Esophagus muscularis mucosa (tissue), 4 donors: Measurements from ENCODE around the gene BACE2. TPM values are rescaled to one million over a fixed set of nuclear protein-coding genes. Genes with fewer than 3 reads are reported as not detected.

Experiments used
- DNase-seq: peaks from one replicate; pipeline ENCODE4 v3.0.0-alpha.2; 2017; ENCODE audit errors: extremely low spot score
- H3K27ac ChIP-seq, 4 donors: fragments of 200-600 bp; sonication (generic); replicated peaks in 1 of 4; 1 replicate in 3 of 4; 2 replicates in 1 of 4; pipeline ENCODE4 v1.5.1; 2016 to 2019; ENCODE audit warnings: mild to moderate bottlenecking in 1 of 4
- H3K27me3 ChIP-seq, 4 donors: fragments of 200-600 bp; sonication (generic); one replicate each; pipeline versions ENCODE4 v1.5.1 to v1.6.0; 2016 to 2019
- H3K36me3 ChIP-seq, 4 donors: fragments of 200-600 bp; sonication (generic); one replicate each; pipeline ENCODE4 v1.5.1; 2016 to 2019
- H3K4me1 ChIP-seq, 4 donors: fragments of 200-600 bp; sonication (generic); one replicate each; pipeline ENCODE4 v1.5.1; 2016 to 2019
- H3K4me3 ChIP-seq, 4 donors: fragments of 200-600 bp; sonication (generic); 1 replicate in 2 of 4; 2 replicates in 2 of 4; pipeline ENCODE4 v1.5.1; 2016 to 2019; ENCODE audit warnings: mild to moderate bottlenecking in 4 of 4, moderate library complexity in 1 of 4
- H3K9me3 ChIP-seq, 4 donors: fragments of 200-600 bp; sonication (generic); 1 replicate in 3 of 4; 2 replicates in 1 of 4; pipeline ENCODE4 v1.5.1; 2016 to 2019
- CTCF ChIP-seq, 3 experiments: fragments of 200-600 bp in 2 of 3; fragments of 450-650 bp in 1 of 3; sonication (generic) in 2 of 3; IDR thresholded peaks; one replicate each; pipeline ENCODE4 v1.5.1; 2017 to 2019; ENCODE audit warnings: antibody characterized with exemption in 3 of 3, mild to moderate bottlenecking in 2 of 3, moderate library complexity in 1 of 3
- EP300 ChIP-seq: sonication (generic); formaldehyde crosslinking; IDR thresholded peaks from one replicate; pipeline ENCODE4 v1.6.1; 2017; ENCODE audit warnings: antibody characterized with exemption
- POLR2A ChIP-seq: fragments of 450-650 bp; IDR thresholded peaks from one replicate; pipeline ENCODE4 v1.6.1; 2017; ENCODE audit warnings: antibody characterized with exemption, moderate library complexity, mild to moderate bottlenecking, low read depth
- POLR2AphosphoS5 ChIP-seq, 2 donors: sonication (generic); formaldehyde crosslinking; IDR thresholded peaks; one replicate each; pipeline ENCODE4 v1.6.1; 2017; ENCODE audit warnings: antibody characterized with exemption in 2 of 2
- WGBS: methylation state at CpG from one replicate; pipeline ENCODE4 v1.1.5; 2018; 5-methylcytosine and 5-hydroxymethylcytosine counted together
- intact Hi-C: fragments of 100-400 bp; cut with DNase I; formaldehyde crosslinking; loops from one replicate; pipeline ENCODE4 v1.15.1; 2023
- total RNA-seq, 4 donors: library from RNA; depleted of rRNA; stranded (reverse); fragments of >200 nt; gene quantifications; one replicate each; pipeline versions ENCODE4 v1.1.0 to v1.2.1, GENCODE V29; 2016

BACE2 gene
- total RNA-seq, 4 donors from 2014 or later = 44.9 to 61.6 (median 58.2) TPM

GRCh38 chr21:41175080-41175479 is 7.1 kb downstream of the BACE2 start:
- H3K27me3 ChIP-seq = peaks cover 0 to 4% (median 0%) of the 10 kb centered on the region in 4 donors
- TF ChIP-seq POLR2A (no peak), CTCF (IDR thresholded peaks at IDR 0.05) (no peak), POLR2AphosphoS5 (IDR thresholded peaks at IDR 0.05) (no peak), EP300 (no peak)
- no peak overlapping the region for H3K4me3 ChIP-seq
- no peak for DNase-seq
- no peaks in the 10 kb centered on the region for H3K36me3 ChIP-seq
- H3K27ac ChIP-seq = no peak overlapping the region
- intact Hi-C loops = no loop called here
- H3K4me1 ChIP-seq = peaks cover 12 to 78% (median 74%) of the 10 kb centered on the region in 4 donors
- 81% methylated on average over 6 of the region's 6 CpGs for WGBS
- H3K9me3 ChIP-seq = no peaks in the 10 kb centered on the region

- H3K4me3 ChIP-seq = no peak overlapping the region
These were observed 8.9 kb downstream of the BACE2 start for GRCh38 chr21:41176846-41177245.

GRCh38 chr21:41180752-41181151 is 12.8 kb downstream of the BACE2 start:
- TF ChIP-seq POLR2A = no peak
- TF ChIP-seq EP300 = no peak
- TF ChIP-seq POLR2AphosphoS5 (IDR thresholded peaks at IDR 0.05) = no peak
- TF ChIP-seq CTCF (IDR thresholded peaks at IDR 0.05) = no peak
- WGBS = 65% methylated on average over 4 of the region's 4 CpGs
- H3K36me3 ChIP-seq = no peaks in the 10 kb centered on the region
- intact Hi-C loops = no loop called here
- DNase-seq = no peak
- H3K9me3 ChIP-seq = no peaks in the 10 kb centered on the region
- H3K27ac ChIP-seq = no peak overlapping the region
- no peak overlapping the region for H3K4me3 ChIP-seq
- peaks cover 4 to 61% (median 53%) of the 10 kb centered on the region in 4 donors for H3K4me1 ChIP-seq
- H3K27me3 ChIP-seq = no peaks in the 10 kb centered on the region

More at GRCh38 chr21:41176846-41177245, 8.9 kb downstream of the BACE2 start:
- TF ChIP-seq CTCF (IDR thresholded peaks at IDR 0.05) (no peak), POLR2AphosphoS5 (IDR thresholded peaks at IDR 0.05) (no peak), EP300 (no peak)
- no peak for DNase-seq
- H3K9me3 ChIP-seq = no peaks in the 10 kb centered on the region
- 73% methylated on average over 3 of the region's 3 CpGs for WGBS
- H3K36me3 ChIP-seq = no peaks in the 10 kb centered on the region
- peaks cover 0 to 78% (median 74%) of the 10 kb centered on the region in 4 donors for H3K4me1 ChIP-seq
- no peak overlapping the region for H3K27ac ChIP-seq
- intact Hi-C loops = no loop called here
- peaks cover 0 to 4% (median 0%) of the 10 kb centered on the region in 4 donors for H3K27me3 ChIP-seq

GRCh38 chr21:41182547-41182946 is 14.6 kb downstream of the BACE2 start:
- no peak overlapping the region for H3K4me3 ChIP-seq
- DNase-seq = no peak
- no peak overlapping the region for H3K27ac ChIP-seq
- H3K9me3 ChIP-seq = no peaks in the 10 kb centered on the region
- intact Hi-C loops = no loop called here
- no peak for TF ChIP-seq POLR2AphosphoS5 (IDR thresholded peaks at IDR 0.05)
- H3K27me3 ChIP-seq = no peaks in the 10 kb centered on the region
- no peaks in the 10 kb centered on the region for H3K36me3 ChIP-seq
- 95% methylated on average over 1 of the region's 1 CpG for WGBS
- peaks cover 4 to 63% (median 47%) of the 10 kb centered on the region in 4 donors for H3K4me1 ChIP-seq

DNA sequence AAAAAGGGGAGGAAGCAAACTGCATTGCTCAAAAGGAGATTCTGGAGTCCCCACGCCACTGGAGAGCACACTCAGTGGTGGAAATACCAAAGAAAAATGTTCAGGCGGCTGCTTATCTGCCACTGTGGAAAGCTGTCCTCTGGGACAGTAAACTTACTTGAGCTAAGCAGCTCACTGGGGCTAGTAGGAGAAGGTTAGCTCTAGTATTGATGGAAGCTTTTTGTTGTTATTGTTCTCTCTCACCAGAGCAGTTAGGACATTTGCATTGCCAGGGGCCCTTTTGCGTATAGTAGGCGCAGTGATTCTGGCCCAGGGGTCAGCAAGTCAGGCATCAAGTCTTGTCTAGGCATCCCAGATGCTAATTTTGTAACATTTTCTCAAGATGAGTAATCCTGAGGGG is 15.6 kb downstream of the BACE2 start:
- intact Hi-C loops = no loop called here
- Histone ChIP-seq H3K9me3 (no peaks in the 10 kb centered on the region), H3K27ac (no peak overlapping the region), H3K27me3 (no peaks in the 10 kb centered on the region), H3K4me1 (peaks cover 4 to 53% (median 40%) of the 10 kb centered on the region in 4 donors), H3K4me3 (no peak overlapping the region), H3K36me3 (no peaks in the 10 kb centered on the region)
- WGBS = 92% methylated on average over 4 of the region's 4 CpGs
- no peak for DNase-seq
- TF ChIP-seq CTCF (IDR thresholded peaks at IDR 0.05) (no peak), POLR2A (no peak), POLR2AphosphoS5 (IDR thresholded peaks at IDR 0.05) (no peak), EP300 (no peak)
